Measurements from ENCODE around the gene TBC1D22A.
"Not testable (repeated sequence)": the region's sequence is repeated elsewhere in the genome, so short reads cannot be mapped to it uniquely, and the experiment has no call there.

TBC1D22A gene

GRCh38 chr22:46730568-46731245 is 31.7 kb upstream of the TBC1D22A start:
- no CpG with 5 or more reads among the region's 9 CpGs for WGBS (ENCODE audit: extremely low coverage, insufficient coverage, low lambda C conversion rate)
- H2BK5ac ChIP-seq (ENCODE audit: low read length) = no peak overlapping the region
- H4K8ac ChIP-seq (ENCODE audit: low read depth, low read length) = no peak overlapping the region
- H3K27ac ChIP-seq (ENCODE audit: low read depth, low read length) = no peak overlapping the region
- H2BK15ac ChIP-seq (replicated peaks; ENCODE audit: low read depth) = no peak overlapping the region
- H2BK120ac ChIP-seq (ENCODE audit: low read depth, low read length) = no peak overlapping the region
- no peak overlapping the region for H3K23ac ChIP-seq (ENCODE audit: low read length)
- peaks cover 19% of the 10 kb centered on the region for H3K79me1 ChIP-seq (ENCODE audit: low read length)
- no peak overlapping the region for H3K4me2 ChIP-seq (ENCODE audit: low read length)
- H3K79me2 ChIP-seq (ENCODE audit: control insufficient read depth, insufficient read depth, low read length) = peaks cover 15% of the 10 kb centered on the region
- no peaks in the 10 kb centered on the region for H3K36me3 ChIP-seq (ENCODE audit: control insufficient read depth, insufficient read depth, low read length)
- H3K4me3 ChIP-seq (ENCODE audit: low read length) = no peak overlapping the region
- no peak for DNase-seq
- H3K27me3 ChIP-seq (ENCODE audit: insufficient read depth, low read length, poor library complexity) = no peaks in the 10 kb centered on the region
- no peak overlapping the region for H4K5ac ChIP-seq (ENCODE audit: low read length)
- peaks cover 3% of the 10 kb centered on the region for H3K4me1 ChIP-seq (ENCODE audit: control insufficient read depth, low read depth, low read length)
- H3K18ac ChIP-seq (ENCODE audit: low read length) = no peak overlapping the region
- H3K9ac ChIP-seq (ENCODE audit: low read length) = no peak overlapping the region
- no peak overlapping the region for H3K4ac ChIP-seq (ENCODE audit: low read depth, low read length)
- H3K56ac ChIP-seq (ENCODE audit: low read length) = no peak overlapping the region
- H2AK5ac ChIP-seq (ENCODE audit: low read length) = no peak overlapping the region

DNA sequence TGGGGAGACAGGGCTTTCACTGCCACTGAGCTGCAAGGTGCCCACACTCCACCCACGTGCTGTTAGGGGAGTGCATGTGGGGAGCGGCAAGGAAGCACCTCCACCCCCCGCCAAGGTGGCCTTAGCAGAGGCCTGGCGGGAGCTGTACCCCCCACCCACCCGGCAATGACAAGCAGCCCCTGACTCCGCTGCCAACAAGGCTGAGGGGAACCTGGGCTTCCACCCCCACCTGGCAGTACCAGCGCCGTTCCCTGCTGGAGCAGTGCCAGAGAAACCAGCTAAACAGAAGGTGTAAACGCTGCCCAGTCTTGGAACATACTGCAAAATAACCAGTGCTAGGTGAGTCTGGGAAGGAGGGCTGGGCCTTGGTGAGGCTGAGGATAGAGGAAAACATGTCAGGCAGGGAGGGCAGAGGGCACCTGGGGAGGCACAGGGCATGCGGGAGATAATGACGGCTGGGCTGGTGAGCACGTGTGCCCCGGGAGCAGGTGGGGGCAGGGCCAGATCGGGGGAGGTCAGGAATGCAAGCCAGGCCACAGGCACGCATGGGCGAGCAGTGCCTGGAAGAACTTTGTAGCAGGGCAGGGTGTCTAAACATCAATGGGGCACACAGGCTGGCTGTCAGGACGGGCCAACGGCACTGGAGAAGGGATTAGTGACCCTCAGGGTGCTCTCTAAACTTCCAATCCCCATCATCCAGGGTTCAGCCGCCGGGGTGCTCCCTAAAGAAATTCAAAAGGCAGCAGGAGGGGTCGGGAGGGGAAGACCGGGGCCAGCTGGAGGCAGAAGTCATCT is 31.0 kb upstream of the TBC1D22A start:
- Histone ChIP-seq H2BK5ac (ENCODE audit: low read length) (no peak overlapping the region), H2BK120ac (ENCODE audit: low read depth, low read length) (no peak overlapping the region), H3K4ac (ENCODE audit: low read depth, low read length) (no peak overlapping the region), H2BK15ac (replicated peaks; ENCODE audit: low read depth) (no peak overlapping the region), H3K79me2 (ENCODE audit: control insufficient read depth, insufficient read depth, low read length) (peaks cover 22% of the 10 kb centered on the region), H3K18ac (ENCODE audit: low read length) (no peak overlapping the region), H4K5ac (ENCODE audit: low read length) (no peak overlapping the region), H4K8ac (ENCODE audit: low read depth, low read length) (no peak overlapping the region), H3K4me3 (ENCODE audit: low read length) (no peak overlapping the region), H3K56ac (ENCODE audit: low read length) (peak overlapping the region; percentile 8), H3K27me3 (ENCODE audit: insufficient read depth, low read length, poor library complexity) (no peaks in the 10 kb centered on the region), H3K23ac (ENCODE audit: low read length) (no peak overlapping the region), H3K36me3 (ENCODE audit: control insufficient read depth, insufficient read depth, low read length) (no peaks in the 10 kb centered on the region), H3K4me2 (ENCODE audit: low read length) (no peak overlapping the region), H2AK5ac (ENCODE audit: low read length) (no peak overlapping the region), H3K27ac (ENCODE audit: low read depth, low read length) (no peak overlapping the region), H3K79me1 (ENCODE audit: low read length) (peaks cover 26% of the 10 kb centered on the region), H3K4me1 (ENCODE audit: control insufficient read depth, low read depth, low read length) (peaks cover 5% of the 10 kb centered on the region), H3K9ac (ENCODE audit: low read length) (no peak overlapping the region)
- DNase-seq = peak; percentile 59
- WGBS (ENCODE audit: extremely low coverage, insufficient coverage, low lambda C conversion rate) = no CpG with 5 or more reads among the region's 22 CpGs

GRCh38 chr22:46732041-46732379 is 30.4 kb upstream of the TBC1D22A start:
- peaks cover 9% of the 10 kb centered on the region for H3K4me1 ChIP-seq (ENCODE audit: control insufficient read depth, low read depth, low read length)
- DNase-seq = no peak
- no peak overlapping the region for H3K4me3 ChIP-seq (ENCODE audit: low read length)
- no peak overlapping the region for H3K27ac ChIP-seq (ENCODE audit: low read depth, low read length)
- no peak overlapping the region for H3K4me2 ChIP-seq (ENCODE audit: low read length)
- H2BK15ac ChIP-seq (replicated peaks; ENCODE audit: low read depth) = no peak overlapping the region
- no CpG with 5 or more reads among the region's 14 CpGs for WGBS (ENCODE audit: extremely low coverage, insufficient coverage, low lambda C conversion rate)
- no peaks in the 10 kb centered on the region for H3K36me3 ChIP-seq (ENCODE audit: control insufficient read depth, insufficient read depth, low read length)
- no peak overlapping the region for H4K5ac ChIP-seq (ENCODE audit: low read length)
- no peak overlapping the region for H2AK5ac ChIP-seq (ENCODE audit: low read length)
- no peak overlapping the region for H4K8ac ChIP-seq (ENCODE audit: low read depth, low read length)
- H3K4ac ChIP-seq (ENCODE audit: low read depth, low read length) = no peak overlapping the region
- no peak overlapping the region for H2BK120ac ChIP-seq (ENCODE audit: low read depth, low read length)
- H3K79me1 ChIP-seq (ENCODE audit: low read length) = peaks cover 29% of the 10 kb centered on the region
- H3K79me2 ChIP-seq (ENCODE audit: control insufficient read depth, insufficient read depth, low read length) = peaks cover 26% of the 10 kb centered on the region
- no peak overlapping the region for H3K18ac ChIP-seq (ENCODE audit: low read length)
- H3K9ac ChIP-seq (ENCODE audit: low read length) = no peak overlapping the region
- no peak overlapping the region for H2BK5ac ChIP-seq (ENCODE audit: low read length)
- peak overlapping the region; percentile 8 for H3K56ac ChIP-seq (ENCODE audit: low read length)
- no peaks in the 10 kb centered on the region for H3K27me3 ChIP-seq (ENCODE audit: insufficient read depth, low read length, poor library complexity)
- H3K23ac ChIP-seq (ENCODE audit: low read length) = no peak overlapping the region

DNA sequence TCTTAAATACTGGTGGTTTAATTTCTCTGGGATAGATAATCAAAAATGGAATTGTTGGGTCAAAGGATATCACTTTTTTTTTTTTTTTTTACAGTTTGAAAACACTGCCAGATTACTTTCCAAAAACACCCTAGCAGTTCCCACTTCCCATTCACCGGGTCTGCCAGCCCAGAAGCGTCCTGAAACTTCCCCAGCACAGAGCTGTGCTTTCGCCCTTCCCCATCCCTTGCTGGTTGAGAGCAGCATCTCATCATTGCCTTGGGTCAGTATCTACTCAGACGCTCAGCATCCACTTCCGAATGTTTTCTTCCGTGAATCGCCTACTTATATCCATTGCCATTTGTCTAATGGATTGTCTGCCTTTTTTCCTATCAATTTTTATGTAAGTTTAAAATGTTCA is 29.9 kb upstream of the TBC1D22A start:
- no peak overlapping the region for H2BK5ac ChIP-seq (ENCODE audit: low read length)
- H2AK5ac ChIP-seq (ENCODE audit: low read length) = no peak overlapping the region
- no peaks in the 10 kb centered on the region for H3K36me3 ChIP-seq (ENCODE audit: control insufficient read depth, insufficient read depth, low read length)
- no peak overlapping the region for H2BK120ac ChIP-seq (ENCODE audit: low read depth, low read length)
- no peak overlapping the region for H2BK15ac ChIP-seq (replicated peaks; ENCODE audit: low read depth)
- H3K23ac ChIP-seq (ENCODE audit: low read length) = no peak overlapping the region
- no peak overlapping the region for H3K18ac ChIP-seq (ENCODE audit: low read length)
- H4K5ac ChIP-seq (ENCODE audit: low read length) = no peak overlapping the region
- no peaks in the 10 kb centered on the region for H3K27me3 ChIP-seq (ENCODE audit: insufficient read depth, low read length, poor library complexity)
- H3K9ac ChIP-seq (ENCODE audit: low read length) = no peak overlapping the region
- H3K79me2 ChIP-seq (ENCODE audit: control insufficient read depth, insufficient read depth, low read length) = peaks cover 26% of the 10 kb centered on the region
- no peak overlapping the region for H3K4ac ChIP-seq (ENCODE audit: low read depth, low read length)
- H3K4me3 ChIP-seq (ENCODE audit: low read length) = no peak overlapping the region
- WGBS (ENCODE audit: extremely low coverage, insufficient coverage, low lambda C conversion rate) = no CpG with 5 or more reads among the region's 7 CpGs
- no peak overlapping the region for H3K56ac ChIP-seq (ENCODE audit: low read length)
- no peak overlapping the region for H4K8ac ChIP-seq (ENCODE audit: low read depth, low read length)
- peaks cover 9% of the 10 kb centered on the region for H3K4me1 ChIP-seq (ENCODE audit: control insufficient read depth, low read depth, low read length)
- H3K27ac ChIP-seq (ENCODE audit: low read depth, low read length) = no peak overlapping the region
- H3K79me1 ChIP-seq (ENCODE audit: low read length) = peaks cover 29% of the 10 kb centered on the region
- DNase-seq = no peak
- no peak overlapping the region for H3K4me2 ChIP-seq (ENCODE audit: low read length)

DNA sequence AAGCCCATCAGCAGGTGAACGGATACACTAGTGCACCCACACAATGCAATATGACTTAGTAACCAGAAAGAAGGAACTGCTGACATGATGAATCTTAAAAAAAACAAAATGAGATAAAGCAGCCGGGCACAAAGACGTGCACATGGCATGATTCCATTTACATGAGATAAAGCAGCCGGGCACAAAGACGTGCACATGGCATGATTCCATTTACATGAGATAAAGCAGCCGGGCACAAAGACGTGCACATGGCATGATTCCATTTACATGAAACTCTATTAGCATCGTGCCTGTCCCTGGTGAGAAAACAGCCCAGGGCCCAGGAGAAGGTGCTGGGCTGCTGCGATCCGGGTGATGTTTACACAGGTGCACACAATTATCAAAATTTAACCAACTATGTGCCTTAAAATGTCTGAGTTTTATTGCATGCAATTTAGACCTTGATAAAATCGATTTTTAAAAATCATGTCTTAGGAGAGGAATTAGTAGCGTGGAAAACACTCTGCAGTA is 28.2 kb upstream of the TBC1D22A start:
- not testable (repeated sequence) for H3K4me3 ChIP-seq (ENCODE audit: low read length); H3K27me3 ChIP-seq (ENCODE audit: insufficient read depth, low read length, poor library complexity); H3K9ac ChIP-seq (ENCODE audit: low read length); H3K4ac ChIP-seq (ENCODE audit: low read depth, low read length); H2BK5ac ChIP-seq (ENCODE audit: low read length); H3K27ac ChIP-seq (ENCODE audit: low read depth, low read length); H3K4me2 ChIP-seq (ENCODE audit: low read length); DNase-seq; H3K36me3 ChIP-seq (ENCODE audit: control insufficient read depth, insufficient read depth, low read length); H2AK5ac ChIP-seq (ENCODE audit: low read length); H4K5ac ChIP-seq (ENCODE audit: low read length); H3K23ac ChIP-seq (ENCODE audit: low read length); H4K8ac ChIP-seq (ENCODE audit: low read depth, low read length); H3K18ac ChIP-seq (ENCODE audit: low read length); H2BK120ac ChIP-seq (ENCODE audit: low read depth, low read length); H2BK15ac ChIP-seq (replicated peaks; ENCODE audit: low read depth); H3K56ac ChIP-seq (ENCODE audit: low read length)
- Histone ChIP-seq H3K79me2 (ENCODE audit: control insufficient read depth, insufficient read depth, low read length) (peaks cover 24% of the 10 kb centered on the region), H3K79me1 (ENCODE audit: low read length) (peaks cover 20% of the 10 kb centered on the region), H3K4me1 (ENCODE audit: control insufficient read depth, low read depth, low read length) (peaks cover 11% of the 10 kb centered on the region)
- WGBS (ENCODE audit: extremely low coverage, insufficient coverage, low lambda C conversion rate) = no CpG with 5 or more reads among the region's 12 CpGs

Data from mesendoderm (in vitro differentiated cells).